Activated CD4-positive, alpha-beta T cell treated with anti-CD3 and anti-CD28 coated beads, Interleukin-10, Interleukin-2, amounts not matched to agents 100 ng/mL and 50 ng/mL, durations not matched to agents 16 hours and 8 hours (primary cell): ENCODE measurements around the gene NKPD1.
"Not testable (repeated sequence)": the region's sequence is repeated elsewhere in the genome, so short reads cannot be mapped to it uniquely, and the experiment has no call there.

Experiments used
- DNase-seq: peaks from one replicate; pipeline ENCODE4 v3.0.0-alpha.2; 2020

NKPD1 gene

GRCh38 chr19:45137179-45137761 lies 23.5 kb downstream of the NKPD1 start:
- DNase-seq: no peak

GRCh38 chr19:45136507-45137178 lies 24.1 kb downstream of the NKPD1 start:
- no peak for DNase-seq

- no peak for DNase-seq
These were observed 25.5 kb downstream of the NKPD1 start for GRCh38 chr19:45135176-45135885.

- DNase-seq: no peak
These were observed 27.1 kb downstream of the NKPD1 start for GRCh38 chr19:45133661-45134060.

- DNase-seq: no peak
These were observed 29.7 kb downstream of the NKPD1 start for GRCh38 chr19:45130888-45131615.

GRCh38 chr19:45130236-45130635 lies 30.5 kb downstream of the NKPD1 start:
- no peak for DNase-seq

- no peak for DNase-seq
These were observed 32.0 kb downstream of the NKPD1 start for GRCh38 chr19:45128806-45129205.

- no peak for DNase-seq
These were observed 32.6 kb downstream of the NKPD1 start for GRCh38 chr19:45128146-45128545.

- DNase-seq: no peak
These were observed 34.1 kb downstream of the NKPD1 start for GRCh38 chr19:45126654-45127053.

- DNase-seq: peak; percentile 79
These were observed 34.7 kb downstream of the NKPD1 start for GRCh38 chr19:45125975-45126493.

- no peak for DNase-seq
These were observed 35.4 kb downstream of the NKPD1 start for GRCh38 chr19:45125360-45125759.

- DNase-seq: no peak
These were observed 36.8 kb downstream of the NKPD1 start for GRCh38 chr19:45124021-45124420.

GRCh38 chr19:45123440-45123850 lies 37.3 kb downstream of the NKPD1 start:
- no peak for DNase-seq

GRCh38 chr19:45122832-45123231 lies 38.0 kb downstream of the NKPD1 start:
- DNase-seq: no peak

GRCh38 chr19:45121827-45122345 lies 38.9 kb downstream of the NKPD1 start:
- DNase-seq: no peak

GRCh38 chr19:45119582-45119981 lies 41.2 kb downstream of the NKPD1 start:
- no peak for DNase-seq

GRCh38 chr19:45118591-45119355 lies 42.0 kb downstream of the NKPD1 start:
- DNase-seq: not testable (repeated sequence)

GRCh38 chr19:45118106-45118505 lies 42.7 kb downstream of the NKPD1 start:
- DNase-seq: no peak

- no peak for DNase-seq
These were observed 43.1 kb downstream of the NKPD1 start for GRCh38 chr19:45117671-45118070.

- DNase-seq: peak; percentile 81
These were observed 43.6 kb downstream of the NKPD1 start for GRCh38 chr19:45117167-45117594.

- no peak for DNase-seq
These were observed 44.8 kb downstream of the NKPD1 start for GRCh38 chr19:45115809-45116615.
